Embryonic facial prominence (tissue), 1 donor: ENCODE measurements around the gene ATXN2.

Source experiments
- DNase-seq: peaks from one replicate; pipeline ENCODE4 v3.0.0-alpha.2; 2016; ENCODE audit errors: extremely low spot score

The ATXN2 gene

GRCh38 chr12:111437816-111438454 is 161.2 kb downstream of the ATXN2 start:
- DNase-seq: no peak

- DNase-seq: no peak
Observed at GRCh38 chr12:111436811-111437210, 162.3 kb downstream of the ATXN2 start.

GRCh38 chr12:111436266-111436665 is 162.8 kb downstream of the ATXN2 start:
- no peak for DNase-seq

- no peak for DNase-seq
Observed at GRCh38 chr12:111435661-111436201, 163.4 kb downstream of the ATXN2 start.

- no peak for DNase-seq
Observed at GRCh38 chr12:111434680-111435338, 164.3 kb downstream of the ATXN2 start.

- no peak for DNase-seq
Observed at GRCh38 chr12:111434049-111434448, 165.1 kb downstream of the ATXN2 start.

GRCh38 chr12:111431772-111432171 is 167.3 kb downstream of the ATXN2 start:
- no peak for DNase-seq

GRCh38 chr12:111430433-111431353 is 168.4 kb downstream of the ATXN2 start:
- DNase-seq: no peak

GRCh38 chr12:111429828-111430432 is 169.2 kb downstream of the ATXN2 start:
- no peak for DNase-seq

GRCh38 chr12:111428728-111429175 is 170.4 kb downstream of the ATXN2 start:
- no peak for DNase-seq

- no peak for DNase-seq
Observed at GRCh38 chr12:111428081-111428727, 170.9 kb downstream of the ATXN2 start.

- no peak for DNase-seq
Observed at GRCh38 chr12:111427417-111428074, 171.6 kb downstream of the ATXN2 start.

GRCh38 chr12:111426344-111427185 is 172.6 kb downstream of the ATXN2 start:
- no peak for DNase-seq

GRCh38 chr12:111425655-111426054 is 173.5 kb downstream of the ATXN2 start:
- DNase-seq: no peak

GRCh38 chr12:111424793-111425251 is 174.3 kb downstream of the ATXN2 start:
- DNase-seq: no peak

GRCh38 chr12:111424189-111424792 is 174.8 kb downstream of the ATXN2 start:
- no peak for DNase-seq

GRCh38 chr12:111420494-111420893 is 178.6 kb downstream of the ATXN2 start:
- no peak for DNase-seq

GRCh38 chr12:111419784-111420183 is 179.3 kb downstream of the ATXN2 start:
- DNase-seq: no peak

- no peak for DNase-seq
Observed at GRCh38 chr12:111418594-111418880, 180.6 kb downstream of the ATXN2 start.
